Memory B cell (primary cell): ENCODE results near the gene CALB2.
A peak's percentile ranks its signal among the peaks of the same experiment; 100 is the strongest.
"Not testable (repeated sequence)": the region's sequence is repeated elsewhere in the genome, so short reads cannot be mapped to it uniquely, and the experiment has no call there.

ENCODE experiments used
- ATAC-seq: fragments of 150-1000 bp; cut with Tn5 transposase; 2 replicates; pipeline ENCODE4 v1.10.0; 2021; ENCODE audit warnings: low read depth, mild to moderate bottlenecking, moderate library complexity
- DNase-seq, 2 donors: peaks; one replicate each; pipeline ENCODE4 v3.0.0; 2022; ENCODE audit warnings: low spot score in 2 of 2
- H3K27ac Mint-ChIP-seq: one replicate; pipeline ENCODE4 v1.8.0; 2022; ENCODE audit warnings: mild to moderate bottlenecking, moderate library complexity, mixed read lengths
- H3K27me3 Mint-ChIP-seq: one replicate; pipeline ENCODE4 v1.8.0; 2022; ENCODE audit warnings: mixed read lengths
- H3K36me3 Mint-ChIP-seq: one replicate; pipeline ENCODE4 v1.8.0; 2022; ENCODE audit warnings: mild to moderate bottlenecking, mixed read lengths
- H3K4me1 Mint-ChIP-seq: one replicate; pipeline ENCODE4 v1.8.0; 2022; ENCODE audit warnings: mixed read lengths
- H3K4me3 Mint-ChIP-seq: one replicate; pipeline ENCODE4 v1.8.0; 2022; ENCODE audit warnings: mild to moderate bottlenecking, moderate library complexity, mixed read lengths
- H3K9me3 Mint-ChIP-seq: one replicate; pipeline ENCODE4 v1.8.0; 2022; ENCODE audit warnings: mixed read lengths

Gene CALB2

GRCh38 chr16:71358464-71358998 lies at the start of gene CALB2:
CALB2 (plus strand) TSS chr16:71358723; CDS start chr16:71358793, 70 bp downstream.
- ATAC-seq, result peak; percentile 93
- Mint-ChIP-seq H3K9me3 (no peaks in the 10 kb centered on the region), H3K4me1 (peaks cover 3% of the 10 kb centered on the region), H3K4me3 (peak within 1 kb of the TSS; percentile 47), H3K27ac (no peak within 1 kb of the TSS), H3K36me3 (no peaks in the 10 kb centered on the region), H3K27me3 (peaks cover 14% of the 10 kb centered on the region)
- DNase-seq, result peak; percentile 72 to 80

GRCh38 chr16:71311553-71312158 lies 46.9 kb upstream of the CALB2 start:
- Mint-ChIP-seq H3K27ac (no peak overlapping the region), H3K36me3 (no peaks in the 10 kb centered on the region), H3K4me3 (no peak overlapping the region), H3K27me3 (peaks cover 21% of the 10 kb centered on the region), H3K4me1 (no peaks in the 10 kb centered on the region), H3K9me3 (no peaks in the 10 kb centered on the region)
- ATAC-seq, result peak; percentile 24
- DNase-seq, result peak; percentile 21 to 26

GRCh38 chr16:71313591-71313990 lies 44.9 kb upstream of the CALB2 start:
- peaks cover 17% of the 10 kb centered on the region for H3K27me3 Mint-ChIP-seq
- not testable (repeated sequence) for H3K4me3 Mint-ChIP-seq, DNase-seq, ATAC-seq, H3K4me1 Mint-ChIP-seq, H3K27ac Mint-ChIP-seq, H3K9me3 Mint-ChIP-seq, H3K36me3 Mint-ChIP-seq

- Mint-ChIP-seq H3K9me3 (no peaks in the 10 kb centered on the region), H3K4me3 (no peak overlapping the region), H3K27ac (no peak overlapping the region), H3K27me3 (peaks cover 10% of the 10 kb centered on the region), H3K4me1 (no peaks in the 10 kb centered on the region), H3K36me3 (no peaks in the 10 kb centered on the region)
- DNase-seq (no peak), ATAC-seq (no peak)
Measured at GRCh38 chr16:71315269-71315668, 43.3 kb upstream of the CALB2 start.

GRCh38 chr16:71319999-71320398 lies 38.5 kb upstream of the CALB2 start:
- Mint-ChIP-seq H3K27ac (no peak overlapping the region), H3K4me1 (no peaks in the 10 kb centered on the region), H3K27me3 (peaks cover 3% of the 10 kb centered on the region), H3K9me3 (no peaks in the 10 kb centered on the region), H3K36me3 (no peaks in the 10 kb centered on the region), H3K4me3 (no peak overlapping the region)
- DNase-seq, result no peak
- no peak for ATAC-seq

GRCh38 chr16:71327720-71328119 lies 30.8 kb upstream of the CALB2 start:
- H3K36me3 Mint-ChIP-seq, result no peaks in the 10 kb centered on the region
- no peak for ATAC-seq
- H3K9me3 Mint-ChIP-seq, result peaks cover 1% of the 10 kb centered on the region
- DNase-seq, result no peak
- H3K27ac Mint-ChIP-seq, result no peak overlapping the region
- no peak overlapping the region for H3K4me3 Mint-ChIP-seq
- no peaks in the 10 kb centered on the region for H3K4me1 Mint-ChIP-seq
- peaks cover 2% of the 10 kb centered on the region for H3K27me3 Mint-ChIP-seq

- Mint-ChIP-seq H3K27me3 (peaks cover 2% of the 10 kb centered on the region), H3K36me3 (no peaks in the 10 kb centered on the region)
- no peak for ATAC-seq
Measured at GRCh38 chr16:71328151-71328550, 30.4 kb upstream of the CALB2 start.

GRCh38 chr16:71337631-71338030 lies 20.9 kb upstream of the CALB2 start:
- H3K36me3 Mint-ChIP-seq, result no peaks in the 10 kb centered on the region
- peaks cover 4% of the 10 kb centered on the region for H3K9me3 Mint-ChIP-seq
- H3K4me3 Mint-ChIP-seq, result no peak overlapping the region
- DNase-seq (no peak), ATAC-seq (no peak)
- H3K27me3 Mint-ChIP-seq, result peaks cover 17% of the 10 kb centered on the region
- no peak overlapping the region for H3K27ac Mint-ChIP-seq
- H3K4me1 Mint-ChIP-seq, result no peaks in the 10 kb centered on the region

More at GRCh38 chr16:71328151-71328550, 30.4 kb upstream of the CALB2 start:
- Mint-ChIP-seq H3K27ac (no peak overlapping the region), H3K9me3 (peaks cover 1% of the 10 kb centered on the region), H3K4me3 (no peak overlapping the region), H3K4me1 (no peaks in the 10 kb centered on the region)
- DNase-seq, result no peak

GRCh38 chr16:71338193-71338592 lies 20.3 kb upstream of the CALB2 start:
- H3K36me3 Mint-ChIP-seq, result no peaks in the 10 kb centered on the region
- DNase-seq (no peak), ATAC-seq (no peak)
- H3K9me3 Mint-ChIP-seq, result peaks cover 4% of the 10 kb centered on the region
- H3K27me3 Mint-ChIP-seq, result peaks cover 17% of the 10 kb centered on the region
- H3K4me3 Mint-ChIP-seq, result no peak overlapping the region
- no peak overlapping the region for H3K27ac Mint-ChIP-seq
- no peaks in the 10 kb centered on the region for H3K4me1 Mint-ChIP-seq

- ATAC-seq (no peak), DNase-seq (no peak)
- peaks cover 17% of the 10 kb centered on the region for H3K27me3 Mint-ChIP-seq
- no peaks in the 10 kb centered on the region for H3K4me1 Mint-ChIP-seq
- H3K4me3 Mint-ChIP-seq, result no peak overlapping the region
- no peaks in the 10 kb centered on the region for H3K36me3 Mint-ChIP-seq
- H3K9me3 Mint-ChIP-seq, result peaks cover 4% of the 10 kb centered on the region
- H3K27ac Mint-ChIP-seq, result no peak overlapping the region
Measured at GRCh38 chr16:71338632-71339031, 19.9 kb upstream of the CALB2 start.

GRCh38 chr16:71339236-71340171 lies 19.0 kb upstream of the CALB2 start:
- ATAC-seq (no peak), DNase-seq (no peak)
- no peak overlapping the region for H3K4me3 Mint-ChIP-seq
- no peak overlapping the region for H3K27ac Mint-ChIP-seq
- no peaks in the 10 kb centered on the region for H3K4me1 Mint-ChIP-seq
- no peaks in the 10 kb centered on the region for H3K36me3 Mint-ChIP-seq
- H3K9me3 Mint-ChIP-seq, result peaks cover 4% of the 10 kb centered on the region
- peaks cover 17% of the 10 kb centered on the region for H3K27me3 Mint-ChIP-seq

GRCh38 chr16:71340406-71340805 lies 18.1 kb upstream of the CALB2 start:
- DNase-seq (no peak), ATAC-seq (no peak)
- Mint-ChIP-seq H3K36me3 (no peaks in the 10 kb centered on the region), H3K27me3 (peaks cover 17% of the 10 kb centered on the region), H3K4me3 (no peak overlapping the region), H3K27ac (no peak overlapping the region), H3K9me3 (peaks cover 3% of the 10 kb centered on the region), H3K4me1 (no peaks in the 10 kb centered on the region)

- H3K36me3 Mint-ChIP-seq, result no peaks in the 10 kb centered on the region
- no peak overlapping the region for H3K4me3 Mint-ChIP-seq
- H3K4me1 Mint-ChIP-seq, result no peaks in the 10 kb centered on the region
- peaks cover 15% of the 10 kb centered on the region for H3K27me3 Mint-ChIP-seq
- DNase-seq (no peak), ATAC-seq (no peak)
- no peak overlapping the region for H3K27ac Mint-ChIP-seq
- H3K9me3 Mint-ChIP-seq, result no peaks in the 10 kb centered on the region
Measured at GRCh38 chr16:71341881-71342280, 16.6 kb upstream of the CALB2 start.

- H3K9me3 Mint-ChIP-seq, result no peaks in the 10 kb centered on the region
- ATAC-seq (no peak), DNase-seq (no peak)
- H3K4me1 Mint-ChIP-seq, result no peaks in the 10 kb centered on the region
- no peak overlapping the region for H3K27ac Mint-ChIP-seq
- H3K4me3 Mint-ChIP-seq, result no peak overlapping the region
- H3K27me3 Mint-ChIP-seq, result peaks cover 15% of the 10 kb centered on the region
- no peaks in the 10 kb centered on the region for H3K36me3 Mint-ChIP-seq
Measured at GRCh38 chr16:71343078-71343477, 15.4 kb upstream of the CALB2 start.
